Fibroblast of mammary gland (primary cell): Measurements from ENCODE around the gene HSPA12A.

Experiments used
- DNase-seq: peaks from one replicate; pipeline ENCODE4 v3.0.0-alpha.2; 2010; ENCODE audit warnings: low read depth
- H3K4me3 ChIP-seq: 2 replicates; pipeline ENCODE4 v1.5.1; 2011; ENCODE audit warnings: low read depth, mild to moderate bottlenecking, low read length, moderate library complexity; ENCODE audit not compliant: control insufficient read depth
- TF ChIP-seq, protein P1 (sequence below): conservative IDR thresholded peaks from 2 replicates; pipeline ENCODE4 v1.5.1; 2011; ENCODE audit warnings: low read depth, low read length, inconsistent platforms; ENCODE audit not compliant: control insufficient read depth, insufficient read depth

The HSPA12A gene

DNA sequence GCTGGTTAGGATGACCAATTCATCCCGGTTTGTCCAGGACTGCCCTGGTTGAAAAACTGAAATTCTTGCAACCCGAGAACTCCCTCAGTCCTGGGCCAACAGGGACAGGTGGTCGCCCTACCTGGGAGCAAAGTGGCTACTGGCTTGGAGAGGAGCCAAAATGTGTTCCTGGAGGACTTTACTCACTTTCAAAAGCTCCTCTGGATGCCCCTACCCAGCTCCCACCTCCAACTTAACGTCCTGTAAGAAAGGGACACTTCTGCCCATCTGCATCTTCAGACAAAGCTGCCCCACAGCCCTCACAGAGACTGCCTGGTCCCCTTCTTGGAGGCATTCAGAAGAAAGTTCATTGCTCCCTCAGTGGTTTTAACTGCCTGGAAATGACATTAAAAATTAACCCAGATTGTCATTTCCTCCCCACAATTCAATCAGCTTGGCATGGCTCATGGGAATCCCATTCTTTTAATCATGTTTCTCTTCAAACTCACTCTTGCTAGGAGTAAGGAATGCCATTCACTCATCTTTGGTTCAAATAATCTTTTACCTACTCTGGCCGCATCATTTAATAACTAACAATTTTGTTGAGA lies 24.0 kb upstream of the HSPA12A start:
- TF ChIP-seq, protein P1, sequence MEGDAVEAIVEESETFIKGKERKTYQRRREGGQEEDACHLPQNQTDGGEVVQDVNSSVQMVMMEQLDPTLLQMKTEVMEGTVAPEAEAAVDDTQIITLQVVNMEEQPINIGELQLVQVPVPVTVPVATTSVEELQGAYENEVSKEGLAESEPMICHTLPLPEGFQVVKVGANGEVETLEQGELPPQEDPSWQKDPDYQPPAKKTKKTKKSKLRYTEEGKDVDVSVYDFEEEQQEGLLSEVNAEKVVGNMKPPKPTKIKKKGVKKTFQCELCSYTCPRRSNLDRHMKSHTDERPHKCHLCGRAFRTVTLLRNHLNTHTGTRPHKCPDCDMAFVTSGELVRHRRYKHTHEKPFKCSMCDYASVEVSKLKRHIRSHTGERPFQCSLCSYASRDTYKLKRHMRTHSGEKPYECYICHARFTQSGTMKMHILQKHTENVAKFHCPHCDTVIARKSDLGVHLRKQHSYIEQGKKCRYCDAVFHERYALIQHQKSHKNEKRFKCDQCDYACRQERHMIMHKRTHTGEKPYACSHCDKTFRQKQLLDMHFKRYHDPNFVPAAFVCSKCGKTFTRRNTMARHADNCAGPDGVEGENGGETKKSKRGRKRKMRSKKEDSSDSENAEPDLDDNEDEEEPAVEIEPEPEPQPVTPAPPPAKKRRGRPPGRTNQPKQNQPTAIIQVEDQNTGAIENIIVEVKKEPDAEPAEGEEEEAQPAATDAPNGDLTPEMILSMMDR, result no peak
- no peak overlapping the region for H3K4me3 ChIP-seq
- no peak for DNase-seq

DNA sequence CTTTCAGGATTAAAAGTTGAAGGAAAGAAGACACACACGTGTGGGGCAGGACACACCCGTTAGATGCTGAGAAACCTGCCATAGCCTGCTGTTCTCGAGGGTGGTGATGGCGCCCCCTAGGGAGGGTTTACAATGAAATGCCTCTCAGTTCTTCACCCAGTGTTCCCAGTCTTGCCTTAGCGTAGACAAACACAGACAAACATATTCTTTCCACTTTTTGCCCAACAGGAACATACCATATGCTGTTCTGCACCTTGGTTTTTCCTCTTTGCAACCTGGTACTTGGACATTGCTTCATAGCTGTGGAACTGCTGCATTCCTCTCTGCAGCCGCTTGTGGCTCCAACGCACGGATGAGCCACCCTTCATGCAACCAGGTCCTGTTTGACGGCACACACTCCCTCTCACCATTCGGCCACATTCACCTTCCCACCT lies 23.3 kb upstream of the HSPA12A start:
- DNase-seq, result peak; percentile 29
- TF ChIP-seq, protein P1, result peak; percentile 37
- H3K4me3 ChIP-seq, result no peak overlapping the region

DNA sequence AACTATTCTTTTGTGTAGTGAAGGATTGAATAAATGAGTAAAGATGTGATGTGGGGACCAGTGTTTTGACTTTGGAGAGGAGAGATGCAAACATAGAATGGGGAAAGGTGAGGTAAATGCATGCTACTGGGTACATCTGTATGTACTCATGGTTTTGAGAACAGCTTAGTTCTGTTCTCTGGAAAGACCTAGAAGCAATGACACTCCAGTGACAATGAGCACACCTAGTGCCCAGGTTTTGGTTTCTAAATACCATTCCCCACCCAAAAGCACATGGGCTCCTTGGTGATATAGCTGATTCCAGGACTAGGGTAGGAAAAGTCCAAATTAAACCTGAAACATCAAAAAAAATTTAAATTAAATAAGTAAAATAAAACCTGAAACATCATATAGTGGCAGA lies 22.6 kb upstream of the HSPA12A start:
- no peak overlapping the region for H3K4me3 ChIP-seq
- no peak for DNase-seq
- TF ChIP-seq, protein P1, result no peak

DNA sequence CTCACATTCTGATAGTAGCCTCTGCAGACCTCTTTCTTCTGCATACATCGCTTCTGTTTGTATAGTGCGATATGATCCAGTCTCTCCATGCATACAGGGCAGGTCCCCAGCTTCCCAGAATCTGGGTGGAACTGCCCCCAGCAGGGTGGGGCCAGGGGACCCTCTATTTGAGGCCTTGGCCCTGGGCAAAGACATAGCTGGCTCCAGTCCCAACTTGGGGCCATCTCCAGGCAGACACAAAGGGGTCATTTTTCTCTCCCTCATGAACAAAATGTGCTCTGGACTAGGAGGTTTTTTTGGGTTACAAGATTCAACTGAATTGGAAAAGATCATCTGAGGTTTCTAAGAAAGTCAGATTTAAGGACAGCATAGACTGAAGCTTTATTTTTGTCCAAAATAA lies 21.1 kb upstream of the HSPA12A start:
- DNase-seq, result no peak
- TF ChIP-seq, protein P1, result no peak
- no peak overlapping the region for H3K4me3 ChIP-seq

DNA sequence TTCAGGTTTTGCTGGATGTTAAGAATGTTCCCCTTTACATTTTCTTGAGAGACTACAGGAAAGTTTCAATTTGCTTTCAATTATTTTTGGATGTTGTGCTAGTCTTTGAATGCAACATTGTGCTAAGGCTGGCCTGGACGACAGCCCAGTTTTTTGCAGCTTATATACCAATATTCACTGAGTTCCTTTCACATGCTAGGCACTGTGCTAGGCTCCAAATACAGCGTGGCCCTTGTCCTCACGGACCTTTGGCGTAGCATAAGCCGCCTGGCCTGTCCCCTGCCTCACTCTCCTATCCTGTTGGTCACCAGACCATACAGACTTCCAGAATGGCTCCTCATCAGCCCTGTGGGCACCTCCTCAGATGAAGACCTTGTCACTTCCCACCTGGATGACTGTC lies 19.5 kb upstream of the HSPA12A start:
- H3K4me3 ChIP-seq, result no peak overlapping the region
- no peak for DNase-seq
- TF ChIP-seq, protein P1, result no peak

- TF ChIP-seq, protein P1, result no peak
- no peak overlapping the region for H3K4me3 ChIP-seq
Observed at GRCh38 chr10:116760919-116761318, 18.6 kb upstream of the HSPA12A start.

DNA sequence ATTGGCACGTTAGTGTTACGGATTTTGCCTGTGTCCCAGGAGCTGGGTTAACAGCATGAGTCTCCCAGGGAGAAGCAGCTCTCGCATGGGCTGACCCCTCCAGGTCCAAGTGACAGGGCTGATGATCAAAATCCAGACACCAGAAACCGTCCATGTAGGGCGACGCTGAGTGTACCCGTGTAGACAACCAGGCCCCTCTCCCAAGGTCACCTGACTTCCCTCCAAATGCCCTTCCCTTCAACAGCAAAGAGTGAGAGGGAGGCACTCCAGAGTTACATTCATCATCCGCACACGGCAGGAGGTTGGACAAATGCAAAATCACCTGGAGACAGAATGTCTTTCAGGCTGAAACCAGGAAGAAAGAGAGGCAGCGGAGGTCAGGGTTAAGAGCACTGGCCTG lies 14.9 kb upstream of the HSPA12A start:
- TF ChIP-seq, protein P1, result no peak
- DNase-seq, result no peak
- H3K4me3 ChIP-seq, result no peak overlapping the region

More at GRCh38 chr10:116760919-116761318, 18.6 kb upstream of the HSPA12A start:
- DNase-seq, result peak; percentile 34
